C4-2B (cell line): ENCODE results near the gene CIDEA.

Experiments used
- H3K27ac ChIP-seq: fragments of 450-650 bp; 2 replicates; pipeline ENCODE4 v1.5.1; 2017
- ZFX ChIP-seq: fragments of 450-650 bp; IDR thresholded peaks from 2 replicates; pipeline ENCODE4 v1.6.1; 2017
- TF ChIP-seq, protein P1 (sequence below): fragments of 450-650 bp; conservative IDR thresholded peaks from 2 replicates; pipeline ENCODE4 v1.5.1; 2017; ENCODE audit warnings: mild to moderate bottlenecking

CIDEA gene

DNA sequence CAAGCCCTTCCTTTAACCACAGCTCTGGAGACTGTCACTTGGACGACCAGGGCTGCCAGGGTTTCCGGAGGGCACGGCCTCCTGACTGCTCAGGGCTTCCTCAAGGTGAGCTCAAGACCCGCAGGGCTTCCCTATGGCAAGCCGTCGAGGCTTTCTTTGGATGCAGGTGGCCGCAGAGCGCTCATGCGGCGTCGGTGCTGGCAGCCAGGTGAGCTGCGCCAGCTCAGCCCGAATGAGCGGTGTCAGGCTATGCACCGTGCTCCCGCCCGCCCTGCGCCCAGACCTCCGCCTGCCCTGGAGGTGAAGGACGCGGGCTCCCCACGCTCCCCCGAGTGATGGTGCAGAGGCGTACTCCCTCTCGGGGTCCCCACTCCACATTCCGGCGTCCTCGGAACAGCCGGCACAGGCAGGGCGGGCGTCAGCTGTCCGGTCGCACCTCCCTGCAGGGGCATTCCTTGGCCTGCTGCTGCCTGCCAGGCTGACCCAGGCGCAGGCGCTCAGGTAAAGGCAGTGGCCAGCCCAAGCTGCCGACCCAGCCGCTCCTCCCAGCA lies 33.0 kb downstream of the CIDEA start:
- no peak for TF ChIP-seq ZFX
- TF ChIP-seq, protein P1, sequence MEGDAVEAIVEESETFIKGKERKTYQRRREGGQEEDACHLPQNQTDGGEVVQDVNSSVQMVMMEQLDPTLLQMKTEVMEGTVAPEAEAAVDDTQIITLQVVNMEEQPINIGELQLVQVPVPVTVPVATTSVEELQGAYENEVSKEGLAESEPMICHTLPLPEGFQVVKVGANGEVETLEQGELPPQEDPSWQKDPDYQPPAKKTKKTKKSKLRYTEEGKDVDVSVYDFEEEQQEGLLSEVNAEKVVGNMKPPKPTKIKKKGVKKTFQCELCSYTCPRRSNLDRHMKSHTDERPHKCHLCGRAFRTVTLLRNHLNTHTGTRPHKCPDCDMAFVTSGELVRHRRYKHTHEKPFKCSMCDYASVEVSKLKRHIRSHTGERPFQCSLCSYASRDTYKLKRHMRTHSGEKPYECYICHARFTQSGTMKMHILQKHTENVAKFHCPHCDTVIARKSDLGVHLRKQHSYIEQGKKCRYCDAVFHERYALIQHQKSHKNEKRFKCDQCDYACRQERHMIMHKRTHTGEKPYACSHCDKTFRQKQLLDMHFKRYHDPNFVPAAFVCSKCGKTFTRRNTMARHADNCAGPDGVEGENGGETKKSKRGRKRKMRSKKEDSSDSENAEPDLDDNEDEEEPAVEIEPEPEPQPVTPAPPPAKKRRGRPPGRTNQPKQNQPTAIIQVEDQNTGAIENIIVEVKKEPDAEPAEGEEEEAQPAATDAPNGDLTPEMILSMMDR, result no peak
- no peak overlapping the region for H3K27ac ChIP-seq

DNA sequence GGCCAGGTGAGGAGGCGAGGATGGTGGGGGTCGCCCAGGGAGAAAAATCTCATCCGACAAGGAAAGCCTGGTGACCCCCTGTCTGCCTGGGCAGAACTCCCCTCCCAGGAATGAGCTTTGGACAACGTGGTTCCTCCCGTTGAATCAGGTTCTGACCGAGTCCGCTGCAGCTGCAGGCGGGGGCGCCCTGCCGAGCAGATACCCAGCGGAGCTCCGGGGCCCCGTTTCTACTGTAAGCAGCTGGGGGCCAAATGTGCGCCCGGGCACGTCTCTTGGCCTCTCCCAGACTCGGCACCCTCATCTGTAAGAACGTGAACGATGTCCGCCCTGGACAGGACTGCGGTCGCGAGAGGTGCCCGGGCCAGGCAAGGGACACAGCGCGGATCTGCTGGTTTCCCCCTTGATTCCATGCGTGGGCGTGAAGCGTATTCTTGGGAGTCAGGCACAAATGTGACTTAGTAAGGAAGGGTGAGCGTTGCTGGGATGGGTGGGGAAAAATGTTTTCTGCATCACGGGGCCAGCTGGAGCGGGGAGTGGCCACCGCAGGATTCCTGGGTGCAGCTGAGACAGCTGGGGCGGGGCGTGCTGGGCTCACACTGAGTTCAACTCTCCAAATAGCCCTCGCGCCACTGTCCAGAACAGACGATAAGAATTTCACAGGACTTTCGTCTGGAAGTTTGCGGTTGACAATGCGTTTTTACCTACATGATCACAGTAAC lies 33.7 kb downstream of the CIDEA start:
- no peak for TF ChIP-seq ZFX
- TF ChIP-seq, protein P1, result no peak
- H3K27ac ChIP-seq, result no peak overlapping the region

DNA sequence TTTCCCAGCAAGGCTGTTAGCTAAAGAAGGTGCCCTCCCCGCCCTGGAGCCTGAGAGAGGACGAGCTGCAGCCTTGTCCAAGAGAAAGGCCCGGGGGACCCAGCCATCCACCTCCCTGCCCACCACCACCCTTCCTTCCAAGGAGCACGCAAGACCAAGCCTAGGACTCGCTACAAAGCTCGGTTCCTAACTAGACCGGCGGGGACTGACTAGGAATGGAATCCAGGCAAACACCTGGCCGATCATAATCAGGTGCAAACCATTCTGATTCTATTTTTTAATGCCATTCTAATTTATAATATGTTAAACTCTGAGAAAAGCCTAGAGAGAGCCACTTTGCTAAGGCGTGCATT lies 34.2 kb downstream of the CIDEA start:
- TF ChIP-seq ZFX, result no peak
- TF ChIP-seq, protein P1, result no peak

DNA sequence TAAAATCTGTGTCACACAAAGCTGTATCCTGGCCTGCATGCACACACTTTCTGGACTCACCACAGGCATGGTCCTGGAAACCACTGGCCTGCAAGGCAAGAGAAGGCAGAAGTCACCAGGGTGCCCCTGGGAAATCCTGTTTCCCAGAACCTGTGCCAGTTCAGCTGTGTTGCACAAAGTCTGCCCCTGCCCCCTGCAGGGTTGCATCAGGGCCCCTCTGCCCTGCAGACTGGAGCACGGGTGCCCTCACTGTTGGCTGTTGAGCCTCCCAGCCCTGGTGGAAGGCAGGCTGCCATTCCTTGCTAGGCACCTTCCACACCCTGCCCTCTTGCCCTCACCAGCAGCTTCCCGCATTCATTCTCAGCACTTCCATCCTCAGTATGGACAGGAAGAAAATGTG lies 35.9 kb downstream of the CIDEA start:
- H3K27ac ChIP-seq, result no peak overlapping the region
- no peak for TF ChIP-seq ZFX
- TF ChIP-seq, protein P1, result no peak

More for the DNA sequence above, 34.2 kb downstream of the CIDEA start:
- no peak overlapping the region for H3K27ac ChIP-seq

DNA sequence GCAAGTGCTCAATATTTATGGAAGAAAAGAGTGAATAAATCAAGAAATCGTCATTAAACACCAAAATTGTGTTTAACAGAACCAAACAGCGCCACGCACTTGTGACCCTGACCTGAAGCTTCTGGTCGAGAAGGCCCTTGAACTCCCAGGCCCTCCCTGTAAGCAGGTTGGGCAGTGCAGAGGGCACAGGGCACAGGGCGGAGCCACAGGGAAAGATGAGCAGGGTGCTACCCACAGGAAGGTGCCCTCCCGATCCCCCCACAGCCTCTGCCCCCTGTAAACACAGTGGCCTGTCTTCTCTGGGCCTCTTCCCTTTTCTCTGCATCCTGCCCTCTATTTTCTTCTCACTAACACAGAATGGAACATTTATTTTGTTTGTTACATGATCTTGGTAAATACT lies 37.0 kb downstream of the CIDEA start:
- no peak overlapping the region for H3K27ac ChIP-seq
- no peak for TF ChIP-seq ZFX
- TF ChIP-seq, protein P1, result no peak

DNA sequence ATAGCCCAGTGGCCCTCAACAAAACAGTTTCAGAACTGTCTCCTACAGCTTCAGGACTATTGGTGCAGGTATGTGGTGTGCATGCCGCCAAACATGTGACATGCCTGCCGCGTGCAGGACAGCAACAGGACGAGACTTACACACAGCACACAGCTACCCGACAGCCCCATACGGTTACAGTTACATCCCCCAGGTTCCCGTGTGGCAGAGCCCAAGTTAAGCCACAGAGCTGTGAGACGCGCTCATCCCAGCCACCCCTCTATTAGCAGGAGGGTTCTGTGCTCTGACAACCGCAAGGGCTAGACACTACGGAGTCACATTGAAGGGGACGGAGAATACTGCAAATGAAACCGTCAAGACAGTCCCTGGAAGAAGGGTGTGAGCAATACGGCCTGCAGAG lies 37.5 kb downstream of the CIDEA start:
- TF ChIP-seq ZFX, result no peak
- TF ChIP-seq, protein P1, result no peak

DNA sequence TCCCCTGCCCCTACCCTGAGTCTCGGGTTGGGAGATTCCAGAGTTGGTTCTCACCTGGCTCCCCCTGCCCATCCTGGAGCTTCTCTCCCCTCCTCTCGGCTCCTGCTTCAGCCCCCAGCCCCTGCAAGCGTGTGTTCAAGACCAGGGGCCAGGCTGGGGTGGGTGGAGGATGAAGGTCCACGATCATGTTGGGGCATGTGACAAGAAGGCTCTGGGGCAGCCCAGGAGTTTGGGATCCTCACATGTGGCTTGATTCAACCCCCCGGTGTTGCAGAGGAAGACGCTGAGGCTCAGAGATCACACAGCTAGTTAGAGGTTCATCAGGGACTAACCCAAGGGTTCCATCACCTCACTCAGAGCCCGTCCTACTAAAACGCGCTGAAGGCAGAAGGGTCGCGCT lies 39.7 kb downstream of the CIDEA start:
- no peak overlapping the region for H3K27ac ChIP-seq
- no peak for TF ChIP-seq ZFX
- TF ChIP-seq, protein P1, result no peak

More for the DNA sequence above, 37.5 kb downstream of the CIDEA start:
- H3K27ac ChIP-seq, result no peak overlapping the region
